ENCODE results near the gene NPAS2. TPM values are rescaled to one million over a fixed set of nuclear protein-coding genes. Genes with fewer than 3 reads are reported as not detected.

NPAS2 gene
- total RNA-seq, 2 donors from 2014 or later: 4.6 to 5.9 TPM

DNA sequence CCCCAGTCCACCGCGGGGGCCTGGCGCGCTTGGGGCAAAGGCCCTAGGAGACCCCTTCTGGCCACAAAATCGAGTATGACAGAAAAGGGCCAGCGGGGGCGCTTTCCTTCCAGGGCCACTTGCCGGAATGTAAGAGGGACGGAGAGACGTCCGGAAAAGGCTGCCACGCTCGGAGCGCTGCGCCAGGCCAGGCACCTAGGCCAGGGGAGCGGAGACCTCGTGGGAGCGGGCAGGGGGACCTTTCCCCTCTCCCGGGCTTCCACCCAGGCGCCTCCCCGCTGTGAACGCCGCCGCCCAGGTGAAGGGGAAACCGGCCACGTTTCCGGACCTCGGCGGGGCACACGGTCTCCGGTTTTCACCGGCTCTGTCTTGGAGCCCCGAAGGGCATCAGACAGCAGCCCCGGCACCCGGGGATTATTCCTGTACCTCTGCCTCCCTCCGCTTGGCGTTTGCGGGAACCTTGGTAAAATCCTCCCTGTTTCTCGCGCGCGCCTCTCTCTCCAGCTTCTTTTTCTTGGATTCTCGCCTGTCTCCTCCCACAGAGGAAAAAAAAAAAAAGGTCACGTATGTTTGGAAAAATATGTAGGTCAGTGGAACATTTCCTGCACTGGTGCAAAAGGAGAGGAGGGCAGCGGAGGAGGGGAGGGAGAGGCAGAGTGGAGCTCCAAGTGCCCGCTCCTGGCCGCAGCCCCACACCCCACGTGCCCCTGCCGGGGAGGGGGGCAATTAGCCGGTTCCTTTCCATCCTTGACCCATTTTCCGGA, 1.2 kb upstream of the NPAS2 start:
- ATAC-seq (peak; percentile 42), DNase-seq (no peak)
- Mint-ChIP-seq H3K27me3 (peaks cover 34% of the 10 kb centered on the region), H3K4me1 (peaks cover 20% of the 10 kb centered on the region), H3K4me3 (peak overlapping the region; percentile 91), H3K36me3 (ENCODE audit: low read depth) (no peaks in the 10 kb centered on the region), H3K27ac (no peak overlapping the region)
- no peaks in the 10 kb centered on the region for H3K9me3 ChIP-seq (ENCODE audit: control insufficient read depth, low read length, poor library complexity, severe bottlenecking)

DNA sequence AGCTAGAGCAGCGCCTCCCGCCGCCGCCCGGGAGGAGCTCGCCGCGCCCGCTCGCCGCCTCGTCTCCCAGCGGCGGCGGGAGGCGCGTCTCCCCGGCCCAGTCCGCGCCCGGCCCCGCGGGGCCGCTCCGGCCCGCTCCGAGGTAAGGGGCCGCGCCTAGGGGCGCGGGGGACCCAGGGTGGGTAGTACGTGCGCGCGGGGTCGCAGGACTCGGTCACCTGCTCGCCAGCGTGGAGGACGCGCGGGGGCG, 259 bp downstream of the NPAS2 start:
- H3K9me3 ChIP-seq (ENCODE audit: control insufficient read depth, low read length, poor library complexity, severe bottlenecking): no peaks in the 10 kb centered on the region
- Mint-ChIP-seq H3K4me1 (peaks cover 13% of the 10 kb centered on the region), H3K27ac (no peak overlapping the region), H3K36me3 (ENCODE audit: low read depth) (no peaks in the 10 kb centered on the region), H3K27me3 (peaks cover 46% of the 10 kb centered on the region), H3K4me3 (no peak overlapping the region)
- no peak for DNase-seq
- ATAC-seq: no peak

DNA sequence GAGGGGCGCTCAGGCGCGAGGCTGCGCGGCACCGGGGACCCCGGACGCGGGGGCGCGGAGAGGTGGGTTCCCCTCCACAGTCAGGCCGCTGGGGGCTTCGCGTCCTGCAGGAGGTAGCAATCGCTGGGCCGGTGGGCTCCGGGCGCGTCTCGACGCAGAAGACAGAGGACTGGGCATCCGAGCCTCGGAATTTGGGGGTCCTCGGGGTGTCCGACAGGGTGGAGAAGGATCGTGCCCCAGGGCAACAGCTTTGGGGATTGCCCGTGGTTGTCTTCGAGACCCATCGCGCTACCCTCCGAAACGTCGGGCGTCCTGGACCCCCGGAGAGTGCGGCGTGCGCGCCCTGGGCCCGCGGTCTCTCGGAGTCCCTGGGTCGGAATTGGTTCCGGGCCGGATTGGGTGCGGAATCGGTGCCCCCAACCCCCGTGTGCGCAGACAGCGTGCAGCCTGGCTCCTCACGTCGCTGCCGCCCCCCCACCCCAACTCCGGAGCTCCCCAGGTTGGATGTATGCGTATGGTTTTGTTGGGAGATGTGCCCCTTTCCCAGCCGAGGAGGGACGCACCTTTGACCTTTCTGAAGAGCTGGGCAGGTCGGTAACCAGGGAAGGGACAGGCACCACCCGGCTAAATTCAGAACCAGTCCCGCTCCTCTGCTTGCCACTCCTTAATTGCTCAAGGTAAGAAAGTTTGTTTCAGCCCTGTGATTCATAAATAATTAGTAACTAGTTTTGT, 750 bp downstream of the NPAS2 start:
- Mint-ChIP-seq H3K27ac (no peak overlapping the region), H3K4me1 (peaks cover 13% of the 10 kb centered on the region), H3K36me3 (ENCODE audit: low read depth) (no peaks in the 10 kb centered on the region), H3K4me3 (peak overlapping the region; percentile 79), H3K27me3 (peaks cover 46% of the 10 kb centered on the region)
- ATAC-seq (no peak), DNase-seq (no peak)
- H3K9me3 ChIP-seq (ENCODE audit: control insufficient read depth, low read length, poor library complexity, severe bottlenecking): no peaks in the 10 kb centered on the region

DNA sequence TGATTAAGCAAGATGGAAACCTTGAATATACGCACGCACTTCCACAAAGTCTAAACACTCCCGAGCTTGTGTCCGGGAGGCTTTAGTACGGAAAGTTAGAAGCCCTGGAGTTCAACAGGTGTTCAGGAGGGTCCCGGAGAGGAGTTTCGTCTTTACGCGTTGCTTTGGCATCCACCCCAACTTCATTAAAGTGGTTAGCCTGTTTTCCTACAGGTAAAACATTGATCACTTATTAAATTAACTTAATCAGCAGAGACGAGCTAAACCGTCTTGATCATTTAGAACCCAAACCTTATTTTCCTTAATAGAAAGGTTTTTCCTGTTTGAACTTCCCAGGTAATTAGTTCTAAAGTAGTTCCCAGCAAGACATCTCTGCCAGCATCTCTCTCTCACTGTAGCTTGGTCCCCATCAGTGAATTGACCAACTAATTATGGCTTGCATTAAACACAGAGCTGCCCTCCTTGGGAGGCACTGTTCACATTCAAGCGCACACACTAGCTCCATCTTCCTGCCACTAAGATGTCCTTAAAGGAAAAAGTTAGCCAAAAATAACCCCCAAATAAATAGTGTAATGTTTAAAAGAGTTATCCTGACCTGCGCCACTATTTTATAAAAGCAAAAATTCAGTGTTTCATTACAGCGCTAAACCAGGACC, 1.4 kb downstream of the NPAS2 start:
- H3K27me3 Mint-ChIP-seq: peaks cover 46% of the 10 kb centered on the region
- peak overlapping the region; percentile 79 for H3K4me3 Mint-ChIP-seq
- ATAC-seq: no peak
- no peak overlapping the region for H3K27ac Mint-ChIP-seq
- peaks cover 13% of the 10 kb centered on the region for H3K4me1 Mint-ChIP-seq
- DNase-seq: no peak
- no peaks in the 10 kb centered on the region for H3K36me3 Mint-ChIP-seq (ENCODE audit: low read depth)
- no peaks in the 10 kb centered on the region for H3K9me3 ChIP-seq (ENCODE audit: control insufficient read depth, low read length, poor library complexity, severe bottlenecking)

DNA sequence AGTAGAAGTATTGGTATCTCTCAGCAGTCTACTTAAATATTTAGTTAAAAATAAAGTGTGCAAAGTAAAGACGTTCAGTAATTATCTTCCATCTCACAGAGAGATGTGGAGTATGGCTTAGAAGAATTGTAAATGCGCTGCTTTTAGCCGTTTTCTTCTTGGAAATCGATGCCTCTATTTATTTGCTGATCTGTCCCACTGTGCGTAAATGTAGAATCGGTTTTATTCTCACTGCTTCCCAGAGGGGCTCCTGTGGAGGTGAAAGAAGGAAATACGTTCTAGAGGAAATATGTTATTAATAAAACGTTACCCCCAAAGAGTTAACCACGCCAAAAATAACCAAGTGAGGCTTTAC, 1.9 kb downstream of the NPAS2 start:
- DNase-seq (no peak), ATAC-seq (no peak)
- no peaks in the 10 kb centered on the region for H3K9me3 ChIP-seq (ENCODE audit: control insufficient read depth, low read length, poor library complexity, severe bottlenecking)
- Mint-ChIP-seq H3K27me3 (peaks cover 46% of the 10 kb centered on the region), H3K27ac (no peak overlapping the region), H3K4me1 (peaks cover 13% of the 10 kb centered on the region), H3K36me3 (ENCODE audit: low read depth) (no peaks in the 10 kb centered on the region), H3K4me3 (peak overlapping the region; percentile 79)

DNA sequence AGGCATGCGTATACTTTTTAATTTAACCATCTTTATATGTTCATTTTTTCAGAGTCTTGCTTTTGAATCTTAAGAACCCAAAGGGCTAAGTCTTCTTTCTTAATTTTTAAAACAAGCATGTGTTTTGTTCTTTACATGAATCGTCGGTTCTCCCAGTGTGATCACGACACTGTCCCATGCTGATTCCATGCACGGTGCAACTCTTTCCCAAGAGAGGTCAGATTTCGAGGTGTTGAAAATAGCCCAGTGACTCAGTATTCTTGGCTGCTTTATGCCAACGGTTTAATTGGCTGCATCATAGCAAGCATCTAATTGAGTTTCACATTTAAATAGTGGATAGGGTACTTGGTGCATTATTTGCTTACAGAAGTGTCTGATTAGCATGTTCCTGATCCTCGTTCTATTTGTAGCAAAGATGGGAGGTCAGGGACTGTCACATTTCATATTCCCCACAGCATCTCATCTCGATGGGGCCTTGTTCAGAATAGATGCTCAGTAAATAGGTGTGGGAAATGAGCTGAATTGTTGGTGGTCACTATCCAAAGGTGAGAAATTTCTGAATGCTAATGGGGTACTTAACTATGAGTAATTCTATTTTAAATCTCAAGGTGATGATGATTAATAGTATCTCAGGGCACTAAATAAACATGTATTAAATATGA, 2.8 kb downstream of the NPAS2 start:
- ATAC-seq: no peak
- Mint-ChIP-seq H3K4me1 (peaks cover 11% of the 10 kb centered on the region), H3K27ac (no peak overlapping the region), H3K36me3 (ENCODE audit: low read depth) (no peaks in the 10 kb centered on the region), H3K4me3 (no peak overlapping the region), H3K27me3 (peaks cover 41% of the 10 kb centered on the region)
- no peaks in the 10 kb centered on the region for H3K9me3 ChIP-seq (ENCODE audit: control insufficient read depth, low read length, poor library complexity, severe bottlenecking)
- no peak for DNase-seq

DNA sequence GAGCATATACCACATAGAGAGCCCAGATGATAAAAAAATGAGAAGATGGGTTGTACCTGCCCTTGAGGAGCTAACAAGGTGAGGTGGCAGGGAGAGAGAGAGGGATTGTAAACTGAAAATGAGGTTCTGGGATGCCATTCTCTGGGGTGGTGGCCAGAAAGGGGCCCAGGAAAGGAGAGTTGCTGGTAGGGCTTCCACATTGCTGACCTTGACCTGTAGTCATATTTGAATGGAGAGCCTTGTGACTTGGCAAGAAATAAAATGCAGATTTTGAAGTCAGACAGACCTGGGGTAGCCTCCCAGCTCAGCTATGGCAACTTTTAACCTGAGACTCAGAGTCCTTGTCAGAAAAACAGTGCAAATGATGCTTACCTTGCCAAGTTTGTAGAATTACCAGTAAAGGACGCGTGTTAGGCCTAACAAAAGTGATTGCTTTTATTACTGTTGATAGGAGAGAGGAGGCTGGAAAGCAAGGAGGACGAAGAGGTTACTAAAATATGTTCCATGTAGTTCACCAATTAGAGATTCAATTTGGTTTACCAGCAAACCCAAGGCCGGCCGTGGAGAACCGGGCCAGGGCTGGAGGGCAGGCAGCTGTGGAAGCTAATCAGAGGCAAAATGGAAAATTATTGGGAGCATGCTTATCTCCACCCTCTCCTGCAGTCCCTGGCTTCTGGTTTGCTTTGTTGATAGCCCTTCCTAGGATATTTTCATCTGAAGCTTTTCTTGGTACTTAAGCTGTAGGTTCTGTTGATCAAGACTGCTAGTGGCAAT, 3.9 kb downstream of the NPAS2 start:
- ATAC-seq (no peak), DNase-seq (no peak)
- H3K9me3 ChIP-seq (ENCODE audit: control insufficient read depth, low read length, poor library complexity, severe bottlenecking): no peaks in the 10 kb centered on the region
- H3K36me3 Mint-ChIP-seq (ENCODE audit: low read depth): no peaks in the 10 kb centered on the region
- H3K4me3 Mint-ChIP-seq: no peak overlapping the region
- H3K4me1 Mint-ChIP-seq: peaks cover 4% of the 10 kb centered on the region
- H3K27ac Mint-ChIP-seq: no peak overlapping the region
- peaks cover 36% of the 10 kb centered on the region for H3K27me3 Mint-ChIP-seq

DNA sequence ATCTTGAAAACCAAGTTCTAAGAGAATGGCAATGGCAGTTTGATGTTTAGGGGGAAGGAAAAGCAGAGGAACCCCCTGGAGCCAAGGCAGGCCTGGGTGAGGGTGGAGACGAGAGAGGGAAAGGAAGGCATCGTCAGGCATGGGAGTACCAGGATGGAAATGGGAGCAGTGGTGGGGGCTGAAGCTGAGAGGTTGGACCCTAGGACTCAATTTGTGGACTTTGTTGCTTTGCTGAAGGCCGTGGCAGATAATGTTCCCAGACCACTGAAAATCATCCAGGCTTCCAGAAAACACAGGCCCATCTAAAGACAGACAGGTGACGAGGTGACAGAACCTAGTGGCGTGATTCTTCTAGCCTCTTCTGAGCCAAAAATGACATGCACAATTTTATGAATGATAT, 4.9 kb downstream of the NPAS2 start:
- DNase-seq: no peak
- Mint-ChIP-seq H3K4me1 (no peaks in the 10 kb centered on the region), H3K27me3 (peaks cover 36% of the 10 kb centered on the region), H3K36me3 (ENCODE audit: low read depth) (no peaks in the 10 kb centered on the region), H3K27ac (no peak overlapping the region), H3K4me3 (no peak overlapping the region)
- no peak for ATAC-seq
- no peaks in the 10 kb centered on the region for H3K9me3 ChIP-seq (ENCODE audit: control insufficient read depth, low read length, poor library complexity, severe bottlenecking)

DNA sequence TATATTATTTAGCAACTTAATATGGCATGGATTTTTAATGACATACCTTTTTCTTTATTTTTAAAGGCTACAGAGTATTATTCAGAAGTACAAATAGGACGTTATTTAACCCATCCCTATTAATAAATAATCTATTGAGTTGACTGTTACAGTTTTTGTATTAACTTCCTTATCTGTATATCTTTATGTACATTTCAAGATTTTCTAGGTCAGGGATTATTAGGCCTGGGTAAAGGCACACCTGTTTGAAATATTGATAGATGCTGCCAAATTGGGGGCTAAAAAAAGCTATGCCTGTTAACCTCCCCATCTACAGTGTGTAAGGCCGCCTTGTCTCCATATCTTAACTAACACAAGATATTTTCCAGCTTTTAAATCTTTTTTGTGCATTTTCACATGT, 6.6 kb downstream of the NPAS2 start:
- Mint-ChIP-seq H3K36me3 (ENCODE audit: low read depth) (no peaks in the 10 kb centered on the region), H3K27ac (no peak overlapping the region), H3K27me3 (peaks cover 33% of the 10 kb centered on the region), H3K4me3 (no peak overlapping the region), H3K4me1 (no peaks in the 10 kb centered on the region)
- no peak for DNase-seq
- no peaks in the 10 kb centered on the region for H3K9me3 ChIP-seq (ENCODE audit: control insufficient read depth, low read length, poor library complexity, severe bottlenecking)
- no peak for ATAC-seq

DNA sequence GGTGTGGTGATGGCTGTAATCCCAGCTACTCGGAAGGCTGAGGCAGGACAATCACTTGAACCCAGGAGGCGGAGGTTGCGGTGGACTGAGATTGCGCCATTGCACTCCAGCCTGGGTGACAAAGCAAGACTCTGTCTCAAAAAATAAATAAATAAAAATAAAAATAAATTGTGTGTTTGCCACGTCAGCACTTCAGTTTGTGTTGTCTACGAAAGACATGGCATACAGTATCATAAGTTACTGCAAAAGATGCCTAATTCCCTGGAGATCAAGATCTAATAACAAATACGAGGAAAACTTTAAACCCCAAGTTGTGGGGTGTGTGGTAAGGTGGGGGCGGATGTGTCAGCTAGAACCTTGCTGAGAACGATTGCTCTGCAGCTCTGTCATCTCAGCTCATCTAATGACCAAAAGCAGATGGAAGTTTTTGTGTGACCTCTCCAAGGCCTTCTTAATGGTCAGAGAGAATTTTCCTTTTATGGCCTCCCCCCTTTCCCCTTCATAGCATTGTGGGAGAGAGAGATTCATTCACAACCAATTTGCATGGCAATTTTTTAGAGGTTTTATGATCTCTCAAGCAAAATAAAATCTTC, 11.3 kb downstream of the NPAS2 start:
- Mint-ChIP-seq H3K27me3 (no peaks in the 10 kb centered on the region), H3K36me3 (ENCODE audit: low read depth) (no peaks in the 10 kb centered on the region), H3K4me3 (no peak overlapping the region), H3K27ac (no peak overlapping the region), H3K4me1 (no peaks in the 10 kb centered on the region)
- H3K9me3 ChIP-seq (ENCODE audit: control insufficient read depth, low read length, poor library complexity, severe bottlenecking): no peaks in the 10 kb centered on the region
- DNase-seq (no peak), ATAC-seq (no peak)

DNA sequence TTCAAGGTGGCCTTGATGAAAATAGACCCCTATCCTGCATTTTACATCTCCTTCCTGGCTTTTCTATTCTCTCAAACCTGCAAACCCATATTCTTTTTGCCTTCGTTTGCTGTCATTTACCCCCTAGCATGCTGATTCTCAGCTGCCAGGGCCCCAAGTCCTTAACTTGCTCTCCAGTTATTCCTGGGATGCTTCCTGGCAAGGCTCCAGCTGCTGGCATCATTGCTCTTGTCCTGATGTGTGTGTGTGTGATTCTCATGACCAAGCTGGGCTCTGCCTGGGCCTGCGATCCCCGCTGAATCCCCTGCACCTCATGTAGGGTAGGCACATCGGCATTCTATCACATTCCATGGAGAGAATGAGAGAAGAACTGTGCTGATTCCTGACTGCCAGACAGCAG, 11.9 kb downstream of the NPAS2 start:
- DNase-seq (no peak), ATAC-seq (no peak)
- no peak overlapping the region for H3K27ac Mint-ChIP-seq
- H3K9me3 ChIP-seq (ENCODE audit: control insufficient read depth, low read length, poor library complexity, severe bottlenecking): no peaks in the 10 kb centered on the region
- H3K36me3 Mint-ChIP-seq (ENCODE audit: low read depth): no peaks in the 10 kb centered on the region
- H3K4me1 Mint-ChIP-seq: no peaks in the 10 kb centered on the region
- H3K4me3 Mint-ChIP-seq: no peak overlapping the region
- no peaks in the 10 kb centered on the region for H3K27me3 Mint-ChIP-seq

DNA sequence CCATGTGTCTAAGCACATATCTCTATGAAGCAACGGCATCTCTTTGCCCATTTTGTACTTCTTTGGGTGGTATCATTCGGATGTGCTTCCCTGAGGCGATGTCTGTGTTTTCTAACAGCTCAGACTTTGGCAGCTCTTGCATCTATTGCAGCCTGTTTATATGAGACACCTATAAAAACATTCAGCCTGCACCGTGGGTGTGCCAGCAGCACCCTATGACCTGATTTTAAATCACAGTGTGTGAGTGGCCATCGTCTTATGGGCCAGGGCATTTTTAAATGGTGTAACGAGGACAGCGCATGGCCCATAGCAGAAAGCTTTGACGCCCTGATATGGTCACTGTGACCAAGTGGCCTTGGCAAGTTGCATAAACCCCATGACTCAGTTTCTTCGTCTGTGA, 12.9 kb downstream of the NPAS2 start:
- DNase-seq (no peak), ATAC-seq (no peak)
- no peaks in the 10 kb centered on the region for H3K9me3 ChIP-seq (ENCODE audit: control insufficient read depth, low read length, poor library complexity, severe bottlenecking)
- Mint-ChIP-seq H3K4me1 (no peaks in the 10 kb centered on the region), H3K27ac (no peak overlapping the region), H3K27me3 (no peaks in the 10 kb centered on the region), H3K36me3 (ENCODE audit: low read depth) (no peaks in the 10 kb centered on the region), H3K4me3 (no peak overlapping the region)

DNA sequence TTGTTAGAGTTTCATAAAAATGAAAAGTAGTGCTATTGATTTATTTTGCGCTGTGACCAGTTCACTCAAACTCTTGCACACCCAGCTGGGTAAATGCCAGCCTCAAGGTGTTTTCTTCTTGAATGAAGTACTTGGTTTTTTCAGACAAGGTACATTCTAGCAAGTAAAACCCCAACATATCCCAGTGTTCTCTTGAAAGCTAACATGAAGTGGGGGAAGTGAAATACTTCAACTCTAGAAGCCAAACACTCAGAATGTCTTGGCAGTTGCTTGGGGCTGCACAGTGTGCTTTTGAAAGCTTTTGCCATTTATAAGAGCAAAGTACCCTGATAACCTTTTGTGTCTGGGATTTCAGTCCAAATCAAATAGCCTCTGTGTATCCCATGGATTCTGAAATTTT, 13.4 kb downstream of the NPAS2 start:
- Mint-ChIP-seq H3K27me3 (no peaks in the 10 kb centered on the region), H3K36me3 (ENCODE audit: low read depth) (no peaks in the 10 kb centered on the region), H3K4me3 (no peak overlapping the region), H3K4me1 (no peaks in the 10 kb centered on the region), H3K27ac (no peak overlapping the region)
- ATAC-seq (no peak), DNase-seq (no peak)
- no peaks in the 10 kb centered on the region for H3K9me3 ChIP-seq (ENCODE audit: control insufficient read depth, low read length, poor library complexity, severe bottlenecking)

All from T-helper 17 cell (primary cell).